NCI-H524 treated with DMSO at 0.1 percent for 48 hours (cell line): ENCODE measurements around the gene NTRK1.

Experiments used
- DNase-seq: peaks from one replicate; lab custom pipeline; 2025; lab: John Stamatoyannopoulos, UW

NTRK1 gene

GRCh38 chr1:156857532-156857931, 3.1 kb upstream of the NTRK1 start:
- DNase-seq: no peak

- DNase-seq: no peak
These were observed 2.1 kb upstream of the NTRK1 start for GRCh38 chr1:156858555-156858956.

GRCh38 chr1:156858959-156859522, 1.6 kb upstream of the NTRK1 start, which contains the start of gene INSRR:
Gene INSRR, minus strand, starts transcription at chr1:156859117. Its CDS starts 496 bp downstream, at chr1:156858621.
- DNase-seq: no peak

GRCh38 chr1:156859523-156860112, 1.0 kb upstream of the NTRK1 start:
- no peak for DNase-seq

- no peak for DNase-seq
These were observed 495 bp upstream of the NTRK1 start for GRCh38 chr1:156860113-156860627.

GRCh38 chr1:156862584-156862983, 1.9 kb downstream of the NTRK1 start:
- DNase-seq: no peak

GRCh38 chr1:156862997-156863599, 2.4 kb downstream of the NTRK1 start:
- DNase-seq: no peak

- DNase-seq: no peak
These were observed 3.0 kb downstream of the NTRK1 start for GRCh38 chr1:156863631-156864030.

- no peak for DNase-seq
These were observed 4.1 kb downstream of the NTRK1 start for GRCh38 chr1:156864796-156865195.

GRCh38 chr1:156865258-156865657, 4.6 kb downstream of the NTRK1 start:
- no peak for DNase-seq

GRCh38 chr1:156865865-156866248, 5.2 kb downstream of the NTRK1 start:
- no peak for DNase-seq

- no peak for DNase-seq
These were observed 5.7 kb downstream of the NTRK1 start for GRCh38 chr1:156866249-156866909.

GRCh38 chr1:156868341-156868740, 7.7 kb downstream of the NTRK1 start:
- no peak for DNase-seq

- no peak for DNase-seq
These were observed 8.8 kb downstream of the NTRK1 start for GRCh38 chr1:156869455-156869854.

- no peak for DNase-seq
These were observed 13.0 kb downstream of the NTRK1 start for GRCh38 chr1:156873659-156874058.

GRCh38 chr1:156874142-156874541, 13.5 kb downstream of the NTRK1 start:
- DNase-seq: no peak

- DNase-seq: no peak
These were observed 14.1 kb downstream of the NTRK1 start for GRCh38 chr1:156874572-156875340.

GRCh38 chr1:156875341-156875615, 14.6 kb downstream of the NTRK1 start:
- no peak for DNase-seq

GRCh38 chr1:156876281-156876680, 15.6 kb downstream of the NTRK1 start:
- DNase-seq: no peak

GRCh38 chr1:156877433-156878170, 16.9 kb downstream of the NTRK1 start:
- no peak for DNase-seq

- DNase-seq: no peak
These were observed 19.2 kb downstream of the NTRK1 start for GRCh38 chr1:156879876-156880275.

- DNase-seq: no peak
These were observed 19.8 kb downstream of the NTRK1 start for GRCh38 chr1:156880473-156880872.
